BLaER1 (cell line): ENCODE measurements around the gene TMEM53.

ENCODE experiments used
- H3K27ac ChIP-seq: shearing (Covaris generic); formaldehyde crosslinking; 2 replicates; pipeline ENCODE4 v1.8.1; 2022
- H3K27me3 ChIP-seq: shearing (Covaris generic); formaldehyde crosslinking; 2 replicates; pipeline ENCODE4 v1.8.1; 2022
- H3K36me3 ChIP-seq: shearing (Covaris generic); formaldehyde crosslinking; 2 replicates; pipeline ENCODE4 v1.8.1; 2022
- H3K4me1 ChIP-seq: shearing (Covaris generic); formaldehyde crosslinking; 2 replicates; pipeline ENCODE4 v1.8.1; 2022
- H3K4me2 ChIP-seq: shearing (Covaris generic); formaldehyde crosslinking; 2 replicates; pipeline ENCODE4 v1.8.1; 2022
- H3K4me3 ChIP-seq: shearing (Covaris generic); formaldehyde crosslinking; 2 replicates; pipeline ENCODE4 v1.8.1; 2022
- H3K9ac ChIP-seq: shearing (Covaris generic); formaldehyde crosslinking; 2 replicates; pipeline ENCODE4 v1.8.1; 2022
- H3K9me3 ChIP-seq: shearing (Covaris generic); formaldehyde crosslinking; 2 replicates; pipeline ENCODE4 v1.8.1; 2022
- H4K20me1 ChIP-seq: shearing (Covaris generic); formaldehyde crosslinking; 2 replicates; pipeline ENCODE4 v1.8.1; 2022
- Cebpa-rat ChIP-seq: shearing (Covaris generic); IDR thresholded peaks from 2 replicates; pipeline ENCODE4 v1.8.1; 2022

TMEM53 gene

GRCh38 chr1:44661781-44662682 lies 12.2 kb downstream of the TMEM53 start:
- Histone ChIP-seq H3K9ac (no peak overlapping the region), H3K4me1 (no peaks in the 10 kb centered on the region), H3K27me3 (no peaks in the 10 kb centered on the region), H3K4me3 (no peak overlapping the region), H3K27ac (no peak overlapping the region), H3K9me3 (no peaks in the 10 kb centered on the region), H4K20me1 (no peaks in the 10 kb centered on the region), H3K4me2 (no peak overlapping the region), H3K36me3 (no peaks in the 10 kb centered on the region)
- TF ChIP-seq Cebpa-rat = no peak

- no peaks in the 10 kb centered on the region for H4K20me1 ChIP-seq
- no peaks in the 10 kb centered on the region for H3K9me3 ChIP-seq
- H3K4me2 ChIP-seq = no peak overlapping the region
- H3K36me3 ChIP-seq = peaks cover 2% of the 10 kb centered on the region; the same call in 1 of the 2 replicates
- H3K4me3 ChIP-seq = no peak overlapping the region
- H3K27me3 ChIP-seq = no peaks in the 10 kb centered on the region
- H3K9ac ChIP-seq = no peak overlapping the region
- TF ChIP-seq Cebpa-rat = no peak
- no peaks in the 10 kb centered on the region for H3K4me1 ChIP-seq
- H3K27ac ChIP-seq = no peak overlapping the region
Observed at GRCh38 chr1:44660176-44660575, 14.1 kb downstream of the TMEM53 start.

- Histone ChIP-seq H3K27me3 (no peaks in the 10 kb centered on the region), H3K36me3 (peaks cover 8% of the 10 kb centered on the region; the same call in 1 of the 2 replicates), H3K4me1 (no peaks in the 10 kb centered on the region), H3K4me3 (no peak overlapping the region), H4K20me1 (no peaks in the 10 kb centered on the region), H3K9ac (no peak overlapping the region), H3K9me3 (no peaks in the 10 kb centered on the region), H3K27ac (no peak overlapping the region), H3K4me2 (no peak overlapping the region)
- TF ChIP-seq Cebpa-rat = no peak
Observed at GRCh38 chr1:44659566-44659965, 14.7 kb downstream of the TMEM53 start.

GRCh38 chr1:44655609-44656008 lies 18.7 kb downstream of the TMEM53 start:
- Histone ChIP-seq H3K36me3 (peaks cover 38% of the 10 kb centered on the region), H3K9ac (no peak overlapping the region), H3K27ac (no peak overlapping the region), H3K4me2 (no peak overlapping the region), H3K9me3 (no peaks in the 10 kb centered on the region), H3K27me3 (no peaks in the 10 kb centered on the region), H3K4me3 (no peak overlapping the region), H4K20me1 (peaks cover 16% of the 10 kb centered on the region), H3K4me1 (no peaks in the 10 kb centered on the region)
- no peak for TF ChIP-seq Cebpa-rat

- Histone ChIP-seq H3K4me1 (no peaks in the 10 kb centered on the region), H3K4me3 (no peak overlapping the region), H3K9me3 (no peaks in the 10 kb centered on the region), H4K20me1 (peaks cover 16% of the 10 kb centered on the region), H3K4me2 (no peak overlapping the region), H3K27ac (no peak overlapping the region), H3K27me3 (no peaks in the 10 kb centered on the region), H3K36me3 (peaks cover 47% of the 10 kb centered on the region), H3K9ac (no peak overlapping the region)
- TF ChIP-seq Cebpa-rat = no peak
Observed at GRCh38 chr1:44654621-44655187, 19.6 kb downstream of the TMEM53 start.

- no peak overlapping the region for H3K4me2 ChIP-seq
- no peak for TF ChIP-seq Cebpa-rat
- H3K27ac ChIP-seq = no peak overlapping the region
Observed at GRCh38 chr1:44653107-44653964, 20.9 kb downstream of the TMEM53 start.

GRCh38 chr1:44652445-44653106 lies 21.7 kb downstream of the TMEM53 start:
- Histone ChIP-seq H3K4me2 (no peak overlapping the region), H3K9ac (no peak overlapping the region), H3K4me3 (no peak overlapping the region), H4K20me1 (peaks cover 37% of the 10 kb centered on the region), H3K27me3 (no peaks in the 10 kb centered on the region), H3K27ac (no peak overlapping the region), H3K36me3 (peaks cover 69% of the 10 kb centered on the region), H3K4me1 (no peaks in the 10 kb centered on the region), H3K9me3 (no peaks in the 10 kb centered on the region)
- TF ChIP-seq Cebpa-rat = no peak

More at GRCh38 chr1:44653107-44653964, 20.9 kb downstream of the TMEM53 start:
- H3K27me3 ChIP-seq = no peaks in the 10 kb centered on the region
- H3K9ac ChIP-seq = no peak overlapping the region
- H3K36me3 ChIP-seq = peaks cover 61% of the 10 kb centered on the region
- no peaks in the 10 kb centered on the region for H3K4me1 ChIP-seq
- H4K20me1 ChIP-seq = peaks cover 30% of the 10 kb centered on the region
- no peaks in the 10 kb centered on the region for H3K9me3 ChIP-seq
- H3K4me3 ChIP-seq = no peak overlapping the region

- no peaks in the 10 kb centered on the region for H3K9me3 ChIP-seq
- H3K4me3 ChIP-seq = no peak overlapping the region
- peaks cover 49% of the 10 kb centered on the region for H4K20me1 ChIP-seq
- TF ChIP-seq Cebpa-rat = no peak
- no peak overlapping the region for H3K9ac ChIP-seq
- no peaks in the 10 kb centered on the region for H3K4me1 ChIP-seq
- peaks cover 84% of the 10 kb centered on the region for H3K36me3 ChIP-seq
- H3K27me3 ChIP-seq = no peaks in the 10 kb centered on the region
- no peak overlapping the region for H3K27ac ChIP-seq
- no peak overlapping the region for H3K4me2 ChIP-seq
Observed at GRCh38 chr1:44651069-44651468, 23.2 kb downstream of the TMEM53 start.

GRCh38 chr1:44650159-44650831 lies 24.0 kb downstream of the TMEM53 start:
- H3K4me2 ChIP-seq = no peak overlapping the region
- H3K36me3 ChIP-seq = peaks cover 90% of the 10 kb centered on the region
- H3K9me3 ChIP-seq = no peaks in the 10 kb centered on the region
- no peak overlapping the region for H3K27ac ChIP-seq
- no peaks in the 10 kb centered on the region for H3K4me1 ChIP-seq
- H3K9ac ChIP-seq = no peak overlapping the region
- no peak overlapping the region for H3K4me3 ChIP-seq
- no peaks in the 10 kb centered on the region for H3K27me3 ChIP-seq
- H4K20me1 ChIP-seq = peaks cover 57% of the 10 kb centered on the region
- no peak for TF ChIP-seq Cebpa-rat
